HG03066 (cell line): ENCODE data around the gene KCNA3.

ENCODE experiments used
- ATAC-seq: cut with Tn5 transposase; IDR thresholded peaks from one replicate; pipeline ENCODE4 v1.9.1; 2021; ENCODE audit warnings: low read depth; ENCODE audit not compliant: unreplicated experiment

Gene KCNA3

DNA sequence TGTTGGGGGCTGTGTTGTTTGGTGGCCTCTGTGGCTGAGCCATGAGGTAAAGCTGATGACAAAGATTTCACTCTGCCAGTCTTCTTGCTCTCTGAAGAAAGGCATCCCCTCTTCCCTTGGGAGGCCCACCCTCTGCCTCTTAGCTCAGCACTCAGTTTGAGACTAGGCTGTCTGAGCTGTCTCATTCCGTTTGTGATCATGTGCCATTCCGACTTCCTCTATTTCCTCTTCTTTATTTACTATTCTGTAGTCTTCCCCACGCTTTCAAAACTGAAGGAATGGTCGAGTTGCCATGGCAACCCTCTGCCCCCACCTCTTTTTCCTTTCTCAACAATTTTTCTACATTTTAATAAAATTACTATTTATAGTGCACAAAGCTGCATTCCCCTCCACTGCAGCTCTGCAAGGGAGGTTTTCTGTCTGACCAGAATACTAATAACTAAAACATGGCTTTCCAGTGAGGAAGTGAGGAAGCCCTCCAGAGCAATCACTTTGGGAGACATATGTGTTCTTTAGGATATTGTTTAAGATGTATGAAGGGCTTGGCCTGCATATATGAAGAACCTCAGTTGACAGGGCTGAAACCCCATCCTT, 30.8 kb downstream of the KCNA3 start:
- ATAC-seq, result no peak

DNA sequence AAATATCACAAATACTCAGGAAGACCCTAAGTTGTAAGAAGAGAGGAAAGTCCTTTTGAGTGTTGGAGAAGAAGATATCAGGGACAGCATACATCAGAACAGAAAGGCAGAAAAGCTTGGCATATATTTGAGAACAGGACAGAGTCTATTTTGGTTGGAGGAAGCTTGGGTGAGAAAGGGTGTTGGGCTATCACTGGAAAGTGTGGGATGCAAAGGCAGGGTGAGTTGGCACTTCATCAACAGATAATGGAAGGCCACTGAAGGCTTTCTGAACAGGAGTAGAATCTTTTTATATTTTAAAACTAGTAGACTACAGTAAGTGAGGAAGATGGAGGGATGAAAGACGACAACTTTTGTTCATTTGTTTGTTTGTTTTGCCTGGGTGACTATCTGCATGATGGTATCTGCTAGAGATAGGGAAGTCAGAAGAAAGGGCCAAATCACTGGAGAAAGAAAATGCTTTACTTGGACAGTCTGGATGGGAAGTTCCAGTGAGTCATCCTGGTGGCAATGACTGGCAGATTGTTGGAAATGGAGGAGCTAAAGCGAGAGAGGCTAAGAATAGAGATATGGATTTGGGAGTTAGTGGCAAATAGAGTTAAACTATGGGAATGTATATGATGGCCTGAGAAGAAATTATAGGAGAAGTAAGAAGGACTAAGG, 34.9 kb downstream of the KCNA3 start:
- ATAC-seq, result no peak

DNA sequence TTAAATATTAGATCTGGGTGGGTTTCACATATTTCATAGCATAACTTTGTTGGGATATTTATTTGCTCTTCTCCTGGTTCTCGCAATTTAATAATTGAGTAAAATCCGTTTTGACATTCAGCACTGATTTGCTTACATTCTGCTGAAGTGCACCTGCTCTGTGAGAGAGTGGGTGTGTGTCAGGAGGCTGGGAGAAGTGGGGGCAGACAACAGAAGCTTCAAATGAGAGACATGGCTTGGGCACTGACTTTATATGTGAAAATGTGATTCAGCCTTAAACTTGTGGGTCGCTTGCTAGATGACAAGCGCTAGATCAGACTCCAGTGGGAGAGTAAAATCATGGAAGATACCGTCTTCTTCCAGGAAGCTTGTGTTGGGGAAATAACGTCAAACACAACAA, 36.2 kb downstream of the KCNA3 start:
- ATAC-seq, result no peak

DNA sequence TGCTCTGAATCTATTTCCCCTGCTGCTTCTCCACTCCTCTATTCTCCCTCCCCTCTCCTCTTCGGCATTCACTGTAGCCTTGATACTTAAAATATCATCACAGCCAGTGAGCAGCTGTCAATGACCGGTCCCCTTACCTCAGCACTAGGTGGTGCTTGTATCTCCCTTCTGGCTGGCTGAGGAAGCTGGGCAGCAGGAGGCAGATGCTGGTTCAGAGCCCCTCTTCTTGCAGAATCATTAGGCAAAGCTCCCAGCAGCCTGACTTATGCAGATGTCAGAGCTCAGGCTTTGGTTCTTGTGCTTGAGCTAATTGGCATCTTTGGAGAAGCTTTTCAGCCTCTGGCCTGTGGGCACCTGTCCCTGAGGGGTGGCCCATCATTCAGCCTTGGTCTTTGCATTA, 36.7 kb downstream of the KCNA3 start:
- no peak for ATAC-seq

DNA sequence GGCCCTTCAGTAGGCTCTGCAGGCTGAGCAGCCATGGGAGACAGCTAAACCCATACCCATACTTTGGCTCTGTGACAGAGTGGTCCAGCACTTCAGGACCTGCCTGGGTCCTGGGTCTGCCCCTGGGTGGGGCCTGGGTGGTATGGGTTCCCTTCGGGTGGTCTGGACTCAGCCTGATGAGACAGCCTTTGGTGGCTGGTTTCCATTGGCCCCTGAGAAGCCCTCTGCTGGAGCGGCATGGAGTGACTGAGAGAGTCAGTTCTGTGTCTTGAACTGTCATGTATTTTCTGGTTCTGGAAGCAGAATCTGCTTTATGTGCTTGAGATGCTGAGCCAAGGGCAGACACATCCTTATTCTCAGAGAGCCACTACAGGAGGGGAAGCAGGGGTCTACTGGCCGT, 37.3 kb downstream of the KCNA3 start:
- no peak for ATAC-seq

DNA sequence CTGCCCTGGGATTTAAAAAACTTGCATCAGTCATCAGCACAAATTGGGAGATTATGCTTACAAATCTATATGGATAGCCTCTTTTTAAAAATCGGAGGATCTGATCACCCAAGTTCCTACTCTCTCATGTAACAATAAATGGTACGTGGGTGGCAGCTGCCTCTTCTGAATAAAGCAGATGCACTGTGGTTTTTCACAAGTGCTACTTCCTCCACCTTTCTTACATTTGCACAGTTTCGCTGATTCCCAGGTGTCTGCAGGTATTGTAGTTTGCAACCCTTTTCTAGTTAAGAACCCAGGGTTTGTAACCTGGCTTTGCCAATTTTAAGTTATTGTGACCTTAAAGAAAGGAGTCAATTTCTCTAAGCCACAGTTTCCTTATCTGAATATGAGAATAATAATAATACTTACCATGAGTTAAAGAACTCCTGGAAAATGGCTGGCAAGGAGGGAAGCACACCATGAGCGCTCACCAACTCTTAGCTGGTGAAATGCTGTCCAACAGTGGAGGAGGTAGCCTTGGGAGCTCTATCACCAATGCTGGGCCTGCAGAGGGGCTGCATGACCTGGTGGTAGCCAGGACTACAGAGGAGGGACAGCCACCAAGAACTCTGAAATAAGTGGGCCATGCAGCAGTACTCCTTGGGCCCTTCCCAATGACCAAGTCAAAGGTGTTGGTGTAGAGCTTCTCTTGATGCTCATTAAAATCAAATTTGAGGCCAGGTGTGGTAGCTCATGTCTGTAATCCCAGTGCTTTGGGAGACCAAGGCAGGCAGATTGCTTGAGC, 38.4 kb downstream of the KCNA3 start:
- no peak for ATAC-seq

DNA sequence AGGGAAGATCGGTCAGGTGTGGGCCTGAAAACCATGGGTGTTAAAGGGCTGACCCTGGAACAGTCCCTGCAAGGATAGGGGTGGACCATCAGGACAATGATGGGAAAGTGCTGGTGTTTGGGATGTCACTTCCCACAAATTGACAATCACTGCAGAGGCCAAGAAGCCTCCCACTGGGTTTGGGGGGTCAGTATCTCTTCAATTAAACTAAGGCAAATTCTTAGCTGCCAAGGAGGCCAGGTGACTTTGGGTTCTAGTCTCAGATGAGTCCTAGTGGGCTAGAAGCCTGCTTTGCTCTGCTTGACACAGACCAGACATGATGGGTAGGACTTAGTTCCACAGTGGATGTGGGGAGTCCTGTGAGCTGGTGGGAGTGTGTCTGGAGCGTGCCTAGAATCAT, 39.3 kb downstream of the KCNA3 start:
- ATAC-seq, result no peak

DNA sequence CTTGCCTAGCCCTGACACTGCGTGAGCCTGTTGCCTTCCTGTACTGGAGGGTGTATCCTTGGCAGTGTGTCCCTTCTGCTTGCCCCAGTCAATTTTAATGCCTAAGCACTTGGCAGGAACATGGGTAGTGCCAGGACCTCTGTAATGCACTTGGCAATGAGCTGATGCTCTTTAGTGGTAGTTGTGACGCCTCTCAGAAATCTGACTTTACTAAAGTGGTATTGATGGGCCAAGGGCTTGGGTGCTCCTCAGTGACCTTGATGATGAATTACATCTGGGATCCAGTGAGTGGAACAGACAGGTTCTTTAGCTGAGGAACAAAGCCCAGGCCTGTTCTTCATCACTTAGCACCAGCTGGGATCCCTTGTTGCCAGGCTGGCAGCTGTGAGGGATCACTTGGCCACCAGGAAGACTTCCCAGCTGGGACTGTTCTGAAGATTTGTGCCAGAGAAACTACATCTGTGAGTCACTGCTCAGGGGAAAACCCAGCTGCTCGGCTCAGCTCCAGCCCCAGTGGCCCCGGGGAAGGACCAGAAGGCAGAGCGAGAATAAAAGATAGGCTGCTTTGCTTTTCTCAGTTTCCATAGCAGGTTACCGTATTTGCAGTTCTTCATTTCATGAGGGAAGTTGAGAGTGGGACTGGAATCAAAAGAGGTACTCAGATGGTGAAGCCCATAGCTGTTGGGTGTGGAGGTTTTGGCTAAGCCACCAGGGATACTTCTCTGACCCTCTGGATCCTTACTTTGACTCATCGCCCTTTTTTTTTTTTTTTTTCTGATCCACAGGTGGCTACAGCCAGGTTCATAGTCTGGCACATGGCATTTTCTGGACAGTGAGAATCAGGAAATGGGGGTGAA, 40.1 kb downstream of the KCNA3 start:
- peak; percentile 57 for ATAC-seq

DNA sequence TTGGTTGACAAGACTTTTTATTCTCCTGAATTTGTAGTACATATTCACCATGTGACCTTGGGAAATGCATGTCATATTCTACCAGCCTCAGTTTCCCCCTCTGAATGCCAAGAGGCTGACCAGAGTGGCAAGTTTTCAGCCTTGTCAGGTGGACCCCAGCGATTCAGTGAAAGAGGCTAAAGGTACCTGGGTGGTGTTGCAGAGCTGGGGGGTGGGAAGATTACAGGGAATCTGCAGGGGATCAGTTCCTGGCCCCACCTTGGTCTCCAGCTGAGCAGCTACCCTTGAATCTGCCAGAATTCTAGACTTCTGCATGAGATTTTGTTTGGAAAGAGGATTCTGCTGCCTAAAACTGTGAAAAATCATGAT, 40.7 kb downstream of the KCNA3 start:
- ATAC-seq, result no peak

DNA sequence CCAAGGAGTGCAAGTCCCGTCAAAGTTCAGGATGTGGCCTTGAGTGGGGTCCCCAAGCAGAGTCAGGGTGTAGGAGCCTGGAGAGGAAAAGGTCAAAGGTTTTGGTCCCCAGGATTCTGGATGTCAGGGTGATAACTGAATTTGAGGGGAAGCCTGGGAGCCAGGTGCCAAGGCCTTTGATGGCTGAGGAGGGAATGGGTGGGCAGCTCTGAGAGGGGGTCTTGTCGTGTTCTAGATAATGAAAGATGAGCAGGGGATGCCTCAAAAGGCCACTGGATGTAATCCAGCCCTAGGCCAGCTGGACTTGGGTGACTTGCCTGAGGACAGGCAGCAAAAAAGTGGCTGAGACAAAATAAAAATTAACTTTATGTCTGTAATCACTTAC, 41.1 kb downstream of the KCNA3 start:
- ATAC-seq, result no peak

DNA sequence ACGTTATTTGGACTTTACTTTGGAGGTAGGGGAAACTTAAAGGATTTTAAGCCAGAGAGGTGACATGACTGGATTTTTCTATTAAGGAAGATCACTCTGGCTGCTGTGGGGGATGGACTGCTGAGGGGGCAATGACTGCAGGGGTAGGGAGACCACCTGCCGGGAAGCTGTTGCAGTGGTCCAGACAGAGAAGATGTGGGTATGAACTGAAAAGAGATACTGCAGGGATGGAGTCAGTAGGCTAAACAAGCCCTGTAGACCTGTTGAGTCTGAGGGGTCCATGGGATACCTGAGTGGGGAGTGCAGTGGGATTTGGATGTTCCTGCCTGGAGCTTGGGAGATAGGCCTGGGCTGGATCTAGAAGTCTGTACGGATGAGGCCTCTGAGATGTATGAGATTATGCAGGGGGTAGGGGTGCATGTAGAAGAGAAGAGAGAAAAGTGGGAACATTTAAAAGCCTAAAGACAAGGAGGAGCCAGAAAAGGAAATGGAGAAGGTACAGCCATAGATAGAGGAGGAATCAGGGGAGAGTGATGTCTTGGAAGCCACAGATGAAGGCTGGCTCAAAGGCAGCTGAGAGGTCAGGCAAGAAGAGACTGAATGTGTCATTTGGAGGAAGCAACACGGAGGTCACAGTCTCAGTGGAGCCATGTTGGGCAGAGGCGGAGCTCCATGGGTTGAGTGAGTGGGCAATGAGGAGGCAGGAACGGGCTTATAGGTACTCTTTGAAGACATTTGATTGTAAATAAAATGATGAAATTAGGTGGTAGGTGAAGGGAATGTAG, 42.7 kb downstream of the KCNA3 start:
- no peak for ATAC-seq

DNA sequence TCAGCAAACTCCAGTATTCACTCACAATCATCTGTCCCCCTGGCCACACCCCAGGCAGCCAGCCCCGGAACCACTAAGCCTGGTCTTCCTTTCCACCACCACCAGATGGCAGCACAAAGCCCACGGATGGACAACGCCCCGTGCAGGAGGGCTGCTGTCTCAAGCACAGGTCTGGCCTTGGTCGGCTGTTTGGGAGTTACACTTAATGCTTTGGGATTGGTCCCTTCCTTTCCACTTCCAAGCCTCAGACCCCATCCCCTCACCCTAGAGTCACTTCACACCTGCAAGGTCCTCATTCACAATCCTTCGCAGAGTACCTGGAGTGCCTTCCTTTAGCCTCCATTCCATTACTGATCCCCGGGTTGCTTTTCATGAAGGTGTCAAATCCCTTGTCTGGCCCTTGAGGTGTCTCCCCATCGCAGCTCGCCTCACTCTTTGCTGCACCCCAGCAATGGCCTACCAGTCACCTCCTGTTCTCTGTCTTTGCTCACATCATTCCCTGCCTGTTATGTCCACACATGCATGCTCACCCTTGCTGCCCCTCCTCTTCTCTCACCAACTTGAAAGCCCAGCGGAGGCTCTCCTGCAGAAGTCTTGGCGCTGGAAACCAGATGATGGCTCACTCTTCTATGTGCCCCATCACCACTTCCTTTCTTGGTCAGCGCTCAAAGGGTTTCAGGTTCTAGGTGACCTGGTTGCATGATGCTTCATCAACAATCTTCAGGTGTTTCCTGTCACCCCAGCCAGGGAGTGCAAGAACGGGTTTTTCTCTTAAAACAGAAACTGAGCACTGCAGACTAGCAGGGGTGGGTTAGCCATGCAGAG, 43.7 kb downstream of the KCNA3 start:
- peak; percentile 51 for ATAC-seq

DNA sequence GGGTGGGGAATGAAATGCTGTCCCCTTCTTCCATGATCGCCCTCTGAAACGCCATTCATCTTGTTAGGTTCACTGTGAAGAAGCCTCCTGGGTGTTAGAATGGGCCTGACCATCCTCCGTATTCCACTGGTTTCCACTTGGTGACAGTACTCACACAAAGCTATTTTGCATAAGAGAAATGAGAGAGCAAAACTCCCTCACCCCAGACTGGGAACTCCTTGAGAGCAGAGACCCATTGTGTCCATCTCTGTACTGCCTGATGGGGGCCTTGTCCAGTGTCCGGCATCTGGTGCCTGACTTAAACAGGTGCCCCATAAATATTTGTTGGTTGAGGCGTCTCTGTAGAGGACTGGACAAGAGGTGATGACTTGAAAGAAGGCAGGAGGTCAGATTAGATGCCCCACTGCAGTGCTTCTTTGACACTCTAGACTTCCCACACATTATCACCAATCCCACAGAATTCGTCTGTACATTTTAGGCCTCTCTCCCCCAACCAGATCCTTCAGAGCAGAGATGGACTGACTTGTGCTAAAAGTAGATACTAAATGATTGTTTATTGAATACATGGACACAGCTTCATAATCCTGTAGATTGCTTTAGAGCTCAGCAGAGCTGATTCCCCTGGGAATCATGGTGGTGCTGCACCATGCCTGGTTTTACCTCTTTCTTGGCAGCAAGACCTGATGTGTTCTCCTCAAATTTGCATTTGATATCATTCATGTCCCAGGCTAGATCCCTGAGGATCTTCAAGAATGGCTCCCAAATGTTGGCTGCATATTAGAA, 46.2 kb downstream of the KCNA3 start:
- no peak for ATAC-seq

DNA sequence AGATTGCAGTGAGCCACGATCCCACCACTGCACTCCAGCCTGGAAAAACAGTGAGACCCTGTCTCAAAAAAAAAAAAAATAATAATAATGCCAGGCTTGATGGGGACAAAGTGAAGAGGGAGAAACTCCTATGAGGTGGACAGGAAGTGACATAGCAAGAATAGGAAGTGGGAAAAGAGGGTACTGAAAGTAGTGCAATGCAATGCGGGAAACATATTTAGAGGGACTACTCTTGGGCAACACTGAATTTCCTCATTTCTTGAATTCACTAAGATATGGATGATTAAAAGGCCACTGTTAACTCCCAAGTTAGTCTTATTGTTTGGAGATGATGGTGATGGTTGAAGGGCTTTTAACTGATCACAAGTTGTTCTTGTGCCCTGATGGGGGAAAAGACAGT, 47.0 kb downstream of the KCNA3 start:
- no peak for ATAC-seq

DNA sequence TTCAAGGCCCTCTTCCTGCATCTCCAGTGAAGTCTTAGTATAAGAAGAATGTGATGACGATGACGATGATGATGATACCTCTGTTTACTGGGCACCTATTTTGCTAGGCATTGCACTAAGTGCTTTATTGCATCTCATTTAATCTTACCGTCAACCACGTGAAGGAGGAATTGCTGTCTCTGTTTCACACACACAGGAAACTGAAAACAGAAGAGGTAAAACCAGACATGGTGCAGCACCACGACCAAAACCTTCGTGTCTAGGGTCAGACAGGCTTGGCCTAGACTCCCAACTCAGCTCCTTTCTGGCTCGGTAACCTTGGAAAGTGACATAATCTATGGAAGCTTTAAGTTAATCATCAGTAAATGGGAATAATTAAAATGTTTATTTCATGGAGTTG, 47.9 kb downstream of the KCNA3 start:
- no peak for ATAC-seq
